ENCODE data around the gene SART1. TPM values are rescaled to one million over a fixed set of nuclear protein-coding genes. Genes with fewer than 3 reads are reported as not detected.

Gene SART1
- total RNA-seq, 4 donors from 2014 or later: 14.4 to 61.9 (median 26.4) TPM

DNA sequence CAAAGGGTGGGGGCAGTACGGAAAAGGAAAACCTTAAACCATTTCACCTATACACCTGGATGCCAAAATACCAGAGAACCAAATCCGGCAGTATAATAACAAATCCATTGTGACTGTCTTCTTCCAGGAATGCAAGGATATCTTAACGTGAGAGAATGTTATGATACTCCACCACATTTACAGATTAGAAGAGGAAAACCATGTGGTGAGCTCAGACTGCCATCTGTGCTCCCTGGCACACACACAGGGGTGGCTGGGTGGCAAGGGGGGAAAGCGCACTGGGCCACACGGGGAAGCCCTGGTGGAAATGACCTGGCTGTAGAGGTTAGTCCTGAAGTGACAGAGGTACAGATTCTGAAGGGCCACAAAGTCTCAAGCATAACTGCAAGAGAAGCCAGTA is 30.5 kb downstream of the SART1 start:
- TF ChIP-seq CTCF (IDR thresholded peaks at IDR 0.05) (no peak), POLR2A (IDR thresholded peaks at IDR 0.05) (no peak)
- Histone ChIP-seq H3K36me3 (peaks cover 0 to 4% (median 0%) of the 10 kb centered on the region in 3 donors), H3K27me3 (no peaks in the 10 kb centered on the region), H3K9me3 (no peaks in the 10 kb centered on the region), H3K4me3 (no peak overlapping the region), H3K4me1 (no peaks in the 10 kb centered on the region), H3K27ac (no peak overlapping the region)
- no peak for DNase-seq

GRCh38 chr11:65997286-65997685 is 35.8 kb downstream of the SART1 start:
- DNase-seq: no peak
- H3K9me3 ChIP-seq: no peaks in the 10 kb centered on the region
- H3K27ac ChIP-seq: no peak overlapping the region
- TF ChIP-seq POLR2A (IDR thresholded peaks at IDR 0.05): no peak
- no peak for TF ChIP-seq CTCF (IDR thresholded peaks at IDR 0.05)
- peaks cover 0 to 16% (median 0%) of the 10 kb centered on the region in 4 donors for H3K4me1 ChIP-seq
- H3K27me3 ChIP-seq: no peaks in the 10 kb centered on the region
- peaks cover 0 to 37% (median 0%) of the 10 kb centered on the region in 3 donors for H3K36me3 ChIP-seq
- no peak overlapping the region for H3K4me3 ChIP-seq

- TF ChIP-seq CTCF (IDR thresholded peaks at IDR 0.05) (peak in 1 of 6 experiments; percentile 13), POLR2A (IDR thresholded peaks at IDR 0.05) (peak; percentile 30 to 64)
- DNase-seq: peak; percentile 88 to 97 (median 92)
- H3K36me3 ChIP-seq: peaks cover 0 to 45% (median 0%) of the 10 kb centered on the region in 3 donors
- H3K27ac ChIP-seq: peak within 1 kb of the TSS; percentile 86 to 99 (median 94)
- peak within 1 kb of the TSS; percentile 75 to 90 (median 78) for H3K4me3 ChIP-seq
- no peaks in the 10 kb centered on the region for H3K9me3 ChIP-seq
- no peaks in the 10 kb centered on the region for H3K27me3 ChIP-seq
- H3K4me1 ChIP-seq: peaks cover 0 to 22% (median 4%) of the 10 kb centered on the region in 4 donors
Observed at GRCh38 chr11:66001942-66002647, 40.6 kb downstream of the SART1 start, which contains the start of the genes BANF1 and EIF1AD. Gene BANF1 (plus strand): TSS chr11:66002503. CDS start chr11:66003251, 748 bp downstream. Gene EIF1AD (minus strand): TSS chr11:66002157. CDS start chr11:66000389, 1,768 bp downstream.

- Histone ChIP-seq H3K27ac (peak overlapping the region; percentile 86 to 99 (median 94)), H3K27me3 (no peaks in the 10 kb centered on the region), H3K36me3 (peaks cover 0 to 38% (median 0%) of the 10 kb centered on the region in 3 donors), H3K9me3 (no peaks in the 10 kb centered on the region), H3K4me3 (peak overlapping the region; percentile 75 to 90 (median 78)), H3K4me1 (peaks cover 0 to 22% (median 4%) of the 10 kb centered on the region in 4 donors)
- TF ChIP-seq CTCF (IDR thresholded peaks at IDR 0.05): no peak
- TF ChIP-seq POLR2A (IDR thresholded peaks at IDR 0.05): no peak
- peak in 1 of 3 donors; percentile 85 for DNase-seq
Observed at GRCh38 chr11:66002648-66003225, 41.2 kb downstream of the SART1 start.

- Histone ChIP-seq H3K9me3 (no peaks in the 10 kb centered on the region), H3K27me3 (no peaks in the 10 kb centered on the region), H3K36me3 (peaks cover 0 to 33% (median 0%) of the 10 kb centered on the region in 3 donors), H3K27ac (peak overlapping the region; percentile 86 to 99 (median 94)), H3K4me3 (peak overlapping the region; percentile 75 to 90 (median 78)), H3K4me1 (peaks cover 0 to 22% (median 4%) of the 10 kb centered on the region in 4 donors)
- TF ChIP-seq CTCF (IDR thresholded peaks at IDR 0.05): no peak
- no peak for TF ChIP-seq POLR2A (IDR thresholded peaks at IDR 0.05)
- no peak for DNase-seq
Observed at GRCh38 chr11:66003291-66003690, 41.8 kb downstream of the SART1 start.

Measured in Peyer's patch (tissue), 4 donors.